Left ventricle myocardium inferior (tissue), 1 donor: ENCODE results near the gene MARCKS. TPM values are rescaled to one million over a fixed set of nuclear protein-coding genes. Genes with fewer than 3 reads are reported as not detected.
A peak's percentile ranks its signal among the peaks of the same experiment; 100 is the strongest.

Source experiments
- DNase-seq: peaks from one replicate; pipeline ENCODE4 v3.0.0-alpha.2; 2020
- H3K27ac ChIP-seq: fragments of 200-600 bp; replicated peaks from 2 replicates; pipeline ENCODE4 v1.8.0; 2021
- H3K27me3 ChIP-seq: fragments of 200-600 bp; 2 replicates; pipeline ENCODE4 v1.8.0; 2021; ENCODE audit warnings: low read depth
- H3K36me3 ChIP-seq: fragments of 200-600 bp; 2 replicates; pipeline ENCODE4 v1.8.0; 2021
- H3K4me1 ChIP-seq: fragments of 200-600 bp; 2 replicates; pipeline ENCODE4 v1.8.0; 2021
- H3K4me3 ChIP-seq: fragments of 200-600 bp; 2 replicates; pipeline ENCODE4 v1.8.0; 2021; ENCODE audit warnings: mild to moderate bottlenecking, moderate library complexity
- H3K9me3 ChIP-seq: fragments of 200-600 bp; replicated peaks from 2 replicates; pipeline ENCODE4 v1.8.0; 2021
- intact Hi-C: fragments of 100-400 bp; cut with micrococcal nuclease; formaldehyde crosslinking; loops from one replicate; pipeline ENCODE4 v1.11.0; 2022
- total RNA-seq: library from RNA; stranded (reverse); fragmentation: NEBNext Ultra II Directional; extraction: Animal tissue kit (Norgen Biotek cat#: 25700); gene quantifications from one replicate; pipeline ENCODE4 v1.2.1, GENCODE V29; 2021
- TF ChIP-seq, protein P1 (sequence below): fragments of 200-600 bp; IDR thresholded peaks from 2 replicates; pipeline ENCODE4 v1.8.0; 2021; ENCODE audit warnings: antibody characterized with exemption, mild to moderate bottlenecking, borderline replicate concordance
- donor health status: DM: no; HTN: yes; CAD: no; lungs with severe emphysema.

Gene MARCKS
- total RNA-seq, 1 donor from 2014 or later = 21.0 TPM

DNA sequence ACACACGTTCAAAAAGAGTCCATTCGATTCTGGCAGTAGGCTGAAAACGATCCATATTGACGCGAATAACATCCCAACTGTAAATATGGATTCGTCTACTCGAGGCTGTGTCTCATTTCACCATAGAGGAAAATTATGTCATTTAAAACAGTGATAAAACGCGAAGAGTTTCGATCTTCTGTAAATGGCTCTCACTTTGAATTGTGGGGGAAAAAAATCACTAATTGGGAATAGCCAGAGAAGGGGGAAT lies 845 bp upstream of the MARCKS start:
- intact Hi-C loops = loop anchor here (10.0 kb wide), 2 partner anchors 181 to 291 kb away; no protein-coding TSS in a partner anchor
- TF ChIP-seq, protein P1, sequence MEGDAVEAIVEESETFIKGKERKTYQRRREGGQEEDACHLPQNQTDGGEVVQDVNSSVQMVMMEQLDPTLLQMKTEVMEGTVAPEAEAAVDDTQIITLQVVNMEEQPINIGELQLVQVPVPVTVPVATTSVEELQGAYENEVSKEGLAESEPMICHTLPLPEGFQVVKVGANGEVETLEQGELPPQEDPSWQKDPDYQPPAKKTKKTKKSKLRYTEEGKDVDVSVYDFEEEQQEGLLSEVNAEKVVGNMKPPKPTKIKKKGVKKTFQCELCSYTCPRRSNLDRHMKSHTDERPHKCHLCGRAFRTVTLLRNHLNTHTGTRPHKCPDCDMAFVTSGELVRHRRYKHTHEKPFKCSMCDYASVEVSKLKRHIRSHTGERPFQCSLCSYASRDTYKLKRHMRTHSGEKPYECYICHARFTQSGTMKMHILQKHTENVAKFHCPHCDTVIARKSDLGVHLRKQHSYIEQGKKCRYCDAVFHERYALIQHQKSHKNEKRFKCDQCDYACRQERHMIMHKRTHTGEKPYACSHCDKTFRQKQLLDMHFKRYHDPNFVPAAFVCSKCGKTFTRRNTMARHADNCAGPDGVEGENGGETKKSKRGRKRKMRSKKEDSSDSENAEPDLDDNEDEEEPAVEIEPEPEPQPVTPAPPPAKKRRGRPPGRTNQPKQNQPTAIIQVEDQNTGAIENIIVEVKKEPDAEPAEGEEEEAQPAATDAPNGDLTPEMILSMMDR = no peak

DNA sequence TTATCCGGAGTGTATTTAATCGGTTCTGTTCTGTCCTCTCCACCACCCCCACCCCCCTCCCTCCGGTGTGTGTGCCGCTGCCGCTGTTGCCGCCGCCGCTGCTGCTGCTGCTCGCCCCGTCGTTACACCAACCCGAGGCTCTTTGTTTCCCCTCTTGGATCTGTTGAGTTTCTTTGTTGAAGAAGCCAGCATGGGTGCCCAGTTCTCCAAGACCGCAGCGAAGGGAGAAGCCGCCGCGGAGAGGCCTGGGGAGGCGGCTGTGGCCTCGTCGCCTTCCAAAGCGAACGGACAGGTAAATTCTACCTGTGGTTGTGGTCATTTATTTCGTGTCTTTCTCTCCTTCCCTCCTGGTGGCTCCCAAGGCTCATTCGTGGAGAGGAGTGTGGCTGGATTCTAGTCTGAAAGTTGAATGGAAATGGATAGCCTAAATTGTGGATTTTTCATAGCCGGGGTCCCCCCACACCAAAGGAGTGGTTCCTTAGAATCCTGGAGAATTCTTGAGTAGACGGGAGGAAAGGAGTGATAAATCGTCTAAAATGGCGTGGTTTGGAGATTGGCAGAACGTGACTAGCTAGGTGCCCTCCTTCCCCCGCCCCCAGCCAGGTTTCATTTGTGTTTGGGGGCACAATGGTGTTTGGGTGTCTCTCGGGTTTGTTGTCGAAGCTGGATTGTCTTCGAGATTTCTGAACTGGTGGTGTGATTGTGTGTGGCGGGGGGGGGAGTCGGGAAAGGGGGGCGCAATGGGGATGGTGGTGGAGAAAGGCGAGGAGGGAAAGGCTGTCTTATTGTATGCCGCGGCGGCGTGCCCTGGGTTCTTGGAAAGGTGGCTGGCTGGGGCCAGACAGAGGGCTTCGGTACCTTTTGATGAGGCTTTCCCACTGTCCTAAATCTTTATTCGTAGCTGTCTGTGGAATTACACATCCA lies 673 bp downstream of the MARCKS start:
- H3K4me1 ChIP-seq = peaks cover 72% of the 10 kb centered on the region
- H3K36me3 ChIP-seq = no peaks in the 10 kb centered on the region
- TF ChIP-seq, protein P1 = no peak
- no peaks in the 10 kb centered on the region for H3K9me3 ChIP-seq
- H3K27me3 ChIP-seq = peaks cover 21% of the 10 kb centered on the region
- peak overlapping the region; percentile 89 for H3K4me3 ChIP-seq
- intact Hi-C loops = loop anchor here (10.0 kb wide), 2 partner anchors 183 to 293 kb away; no protein-coding TSS in a partner anchor
- peak overlapping the region; percentile 94 for H3K27ac ChIP-seq
- DNase-seq = peak; percentile 29

More for the DNA sequence above, 845 bp upstream of the MARCKS start:
- peak overlapping the region; percentile 89 for H3K4me3 ChIP-seq
- no peak for DNase-seq
- peaks cover 21% of the 10 kb centered on the region for H3K27me3 ChIP-seq
- no peaks in the 10 kb centered on the region for H3K36me3 ChIP-seq
- no peaks in the 10 kb centered on the region for H3K9me3 ChIP-seq
- peaks cover 57% of the 10 kb centered on the region for H3K4me1 ChIP-seq
- peak overlapping the region; percentile 94 for H3K27ac ChIP-seq

DNA sequence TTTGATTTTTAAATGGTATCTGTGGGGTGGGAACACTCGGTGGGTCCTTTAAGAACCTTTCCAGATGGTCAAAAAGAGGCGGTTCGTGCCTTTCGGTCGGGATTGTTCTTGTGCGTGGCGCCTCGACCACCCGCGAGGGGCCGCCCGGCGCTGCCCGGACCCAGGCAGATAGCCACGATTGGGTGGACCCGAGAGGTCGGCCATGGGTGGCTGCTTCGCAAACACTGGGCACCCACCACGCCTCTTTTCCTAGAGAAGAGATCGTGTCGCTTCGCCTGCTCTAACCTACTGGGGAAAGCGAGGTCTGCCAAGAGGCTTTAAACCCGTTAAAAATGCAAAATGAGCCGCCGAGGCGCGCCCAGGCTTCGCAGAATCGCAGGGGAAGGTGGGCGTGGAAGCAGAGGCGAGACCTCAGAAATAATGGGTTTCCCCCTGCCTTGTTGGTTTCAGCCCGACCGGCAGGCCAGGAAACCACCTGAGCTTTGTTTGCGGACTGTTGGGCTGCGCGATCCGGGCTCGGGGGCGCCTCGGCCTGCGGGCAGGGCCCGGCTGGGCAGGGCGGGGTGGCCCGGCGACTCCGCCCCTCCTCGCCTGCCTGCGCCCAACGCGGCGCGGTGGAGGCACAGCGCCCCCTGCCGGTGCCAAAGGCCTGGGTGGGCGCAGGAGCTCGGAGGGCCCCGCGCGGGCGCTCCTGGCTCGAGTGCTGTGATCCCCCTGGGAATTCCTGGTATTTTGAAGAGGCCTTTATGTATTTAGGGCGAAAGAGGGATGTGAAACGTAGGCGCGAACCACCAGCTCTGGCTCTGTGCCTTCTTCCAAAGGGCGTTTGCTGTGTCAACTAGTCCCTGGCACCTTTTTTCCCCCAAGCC lies 1.6 kb downstream of the MARCKS start:
- Histone ChIP-seq H3K4me3 (peak overlapping the region; percentile 89), H3K36me3 (no peaks in the 10 kb centered on the region), H3K9me3 (no peaks in the 10 kb centered on the region), H3K27me3 (peaks cover 21% of the 10 kb centered on the region), H3K4me1 (peaks cover 77% of the 10 kb centered on the region), H3K27ac (peak overlapping the region; percentile 94)
- TF ChIP-seq, protein P1 = peak; percentile 98
- intact Hi-C loops = loop anchor here (10.0 kb wide), 2 partner anchors 184 to 294 kb away; no protein-coding TSS in a partner anchor
- DNase-seq = peak; percentile 86

DNA sequence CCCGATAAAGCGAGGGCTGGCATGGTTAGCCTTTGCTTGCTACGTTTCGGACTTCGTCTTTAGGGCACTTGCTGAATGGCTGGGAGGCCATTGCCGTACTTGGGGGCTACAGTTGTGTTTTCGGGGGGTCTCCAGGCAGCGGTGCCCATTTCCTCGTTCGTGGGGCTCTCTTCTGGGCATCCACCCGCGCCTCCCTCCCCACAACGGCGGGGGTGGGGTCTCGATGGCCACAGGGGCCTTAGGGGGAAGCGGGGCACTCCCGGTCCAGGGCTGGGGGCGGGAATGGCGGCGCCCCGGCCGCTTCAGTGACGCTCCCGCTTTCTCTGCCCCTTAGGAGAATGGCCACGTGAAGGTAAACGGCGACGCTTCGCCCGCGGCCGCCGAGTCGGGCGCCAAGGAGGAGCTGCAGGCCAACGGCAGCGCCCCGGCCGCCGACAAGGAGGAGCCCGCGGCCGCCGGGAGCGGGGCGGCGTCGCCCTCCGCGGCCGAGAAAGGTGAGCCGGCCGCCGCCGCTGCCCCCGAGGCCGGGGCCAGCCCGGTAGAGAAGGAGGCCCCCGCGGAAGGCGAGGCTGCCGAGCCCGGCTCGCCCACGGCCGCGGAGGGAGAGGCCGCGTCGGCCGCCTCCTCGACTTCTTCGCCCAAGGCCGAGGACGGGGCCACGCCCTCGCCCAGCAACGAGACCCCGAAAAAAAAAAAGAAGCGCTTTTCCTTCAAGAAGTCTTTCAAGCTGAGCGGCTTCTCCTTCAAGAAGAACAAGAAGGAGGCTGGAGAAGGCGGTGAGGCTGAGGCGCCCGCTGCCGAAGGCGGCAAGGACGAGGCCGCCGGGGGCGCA lies 2.4 kb downstream of the MARCKS start:
- TF ChIP-seq, protein P1 = peak; percentile 32
- H3K4me1 ChIP-seq = peaks cover 70% of the 10 kb centered on the region
- peaks cover 18% of the 10 kb centered on the region for H3K27me3 ChIP-seq
- peak overlapping the region; percentile 94 for H3K27ac ChIP-seq
- no peaks in the 10 kb centered on the region for H3K36me3 ChIP-seq
- intact Hi-C loops = loop anchor here (5.0 to 10.0 kb wide), 4 partner anchors 55 to 1077 kb away; no protein-coding TSS in a partner anchor
- peak overlapping the region; percentile 89 for H3K4me3 ChIP-seq
- no peaks in the 10 kb centered on the region for H3K9me3 ChIP-seq
- peak; percentile 38 for DNase-seq
